Activated CD4-positive, alpha-beta T cell treated with anti-CD3 and anti-CD28 coated beads, Interleukin-2, amount 50 U/mL, for 1 hour (primary cell): ENCODE data around the gene C11orf68.

ENCODE experiments used
- DNase-seq: peaks from one replicate; pipeline ENCODE4 v3.0.0-alpha.2; 2020

C11orf68 gene

DNA sequence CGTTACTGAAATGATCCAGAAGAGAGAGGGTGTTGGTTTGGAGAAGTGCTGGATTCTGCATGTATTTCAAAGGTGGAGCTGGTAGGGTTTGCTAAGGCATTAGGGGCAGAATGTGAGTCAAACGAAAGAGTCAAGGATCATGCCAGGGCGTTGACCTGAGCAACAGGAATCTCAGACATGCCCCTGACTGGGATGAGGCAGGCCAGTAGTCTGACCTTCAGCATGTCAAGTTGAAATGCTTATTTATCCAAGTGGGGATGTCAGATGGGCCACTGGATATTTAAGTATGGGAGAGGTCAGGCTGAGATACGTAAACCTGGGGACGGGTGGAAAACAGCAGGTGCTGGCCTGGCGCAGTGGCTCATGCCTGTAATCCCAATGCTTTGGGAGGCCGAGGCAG, 23.7 kb upstream of the C11orf68 start:
- DNase-seq: no peak

- DNase-seq: no peak
These were observed 23.0 kb upstream of the C11orf68 start for GRCh38 chr11:65941720-65942310.

DNA sequence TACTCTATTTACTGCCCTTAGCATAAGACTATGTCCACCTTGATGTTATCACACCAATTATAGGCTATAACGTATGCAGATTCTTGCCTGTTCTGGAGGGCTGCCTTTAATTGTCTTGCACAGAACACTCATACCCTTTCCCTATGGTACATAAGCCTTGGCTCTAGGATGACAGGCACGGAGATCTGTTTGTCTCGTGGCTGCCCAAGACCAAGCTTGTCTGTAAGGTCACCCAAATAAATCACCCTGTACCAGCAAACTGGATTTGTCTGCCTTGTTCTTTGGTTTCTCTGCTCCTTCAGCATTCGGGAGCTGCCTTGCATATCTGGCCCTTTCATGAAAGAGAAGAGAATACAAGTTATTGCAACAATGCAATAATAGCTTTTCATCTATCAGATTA, 18.9 kb upstream of the C11orf68 start:
- no peak for DNase-seq

DNA sequence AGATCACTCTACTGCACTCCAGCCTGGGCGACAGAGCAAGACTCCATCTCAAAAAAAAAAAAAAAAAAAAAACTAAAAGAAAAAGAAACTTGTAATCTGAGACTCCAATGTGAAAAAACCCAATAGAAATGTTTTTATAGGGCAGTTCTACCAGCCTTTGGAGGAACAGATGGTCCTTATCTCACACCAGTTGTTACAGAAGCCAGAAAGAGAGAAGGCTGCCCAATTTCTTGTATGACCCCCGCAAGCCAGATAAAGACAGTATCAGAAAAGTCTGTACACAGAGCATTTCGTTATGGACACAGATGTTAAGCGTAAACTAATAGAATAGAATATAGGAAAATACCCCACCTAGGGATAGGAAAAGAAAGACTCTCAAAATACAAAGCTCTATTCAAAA, 15.2 kb upstream of the C11orf68 start:
- DNase-seq: no peak

- no peak for DNase-seq
These were observed 13.7 kb upstream of the C11orf68 start for GRCh38 chr11:65932558-65932919.

- DNase-seq: no peak
These were observed 13.1 kb upstream of the C11orf68 start for GRCh38 chr11:65931773-65932557.

DNA sequence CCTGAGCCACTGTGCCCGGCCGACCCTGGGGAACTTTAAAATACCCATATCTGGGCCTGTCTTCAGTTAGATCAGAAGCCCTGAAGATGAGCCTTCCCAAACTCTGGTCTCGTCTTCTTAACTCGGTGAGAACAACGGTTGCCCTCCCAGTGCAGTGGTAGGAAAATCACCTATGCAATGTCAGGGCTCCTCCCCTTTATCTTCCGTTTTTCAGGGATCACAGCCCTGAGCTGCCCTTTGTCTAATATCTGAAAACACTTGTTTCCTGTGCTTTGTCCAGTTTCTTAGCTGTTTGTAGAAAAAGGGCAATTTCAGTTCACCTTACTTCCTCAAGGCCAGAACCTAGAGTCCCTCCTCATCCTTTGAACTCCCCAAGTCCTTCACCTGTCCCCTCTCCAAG, 9.8 kb upstream of the C11orf68 start:
- DNase-seq: no peak

DNA sequence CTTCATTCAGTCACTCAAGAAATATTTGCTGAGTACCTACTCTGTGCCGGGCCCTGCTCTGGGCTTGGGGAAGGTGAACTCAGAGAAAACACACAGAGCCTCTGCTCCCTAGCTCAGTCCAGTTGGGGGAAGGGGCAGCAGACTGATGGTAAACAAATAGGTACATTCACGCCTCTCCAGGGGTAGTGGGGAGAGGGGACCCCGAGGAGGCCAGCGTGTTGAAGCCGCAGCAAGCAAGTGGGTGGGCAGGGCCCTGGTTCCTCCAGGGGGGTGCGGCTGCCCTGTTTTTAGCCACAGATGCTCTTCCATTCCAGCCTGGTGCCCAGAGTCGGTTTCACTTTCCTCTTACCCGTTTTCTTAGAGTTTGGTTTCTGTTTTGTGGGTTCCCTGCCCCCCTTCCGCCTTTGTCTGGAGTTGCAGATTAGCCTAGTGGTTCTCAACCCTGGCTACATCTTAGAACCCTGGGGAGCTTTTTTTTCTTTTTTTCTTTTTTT, 9.1 kb upstream of the C11orf68 start:
- DNase-seq: peak; percentile 72

DNA sequence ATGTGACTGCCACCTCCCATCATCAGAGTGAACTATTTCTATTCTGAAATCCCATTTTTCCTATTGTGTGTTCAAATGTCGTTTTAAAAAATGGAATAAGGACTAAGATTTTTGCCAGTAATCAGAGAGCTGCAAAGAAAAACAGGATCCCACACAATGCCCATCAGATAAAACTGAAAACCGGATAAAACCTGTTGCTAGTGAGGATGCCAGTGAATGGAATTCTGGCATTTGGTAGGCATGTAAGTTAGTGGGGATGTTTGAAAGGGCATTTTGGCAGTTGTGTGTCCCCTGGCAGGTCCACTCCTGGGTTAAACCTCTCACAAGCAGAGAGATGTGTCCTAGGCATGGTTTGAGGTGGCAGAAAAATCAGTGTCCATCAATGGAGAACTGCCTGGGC, 6.5 kb upstream of the C11orf68 start:
- DNase-seq: no peak

GRCh38 chr11:65922565-65922964, 3.7 kb upstream of the C11orf68 start:
- DNase-seq: no peak

DNA sequence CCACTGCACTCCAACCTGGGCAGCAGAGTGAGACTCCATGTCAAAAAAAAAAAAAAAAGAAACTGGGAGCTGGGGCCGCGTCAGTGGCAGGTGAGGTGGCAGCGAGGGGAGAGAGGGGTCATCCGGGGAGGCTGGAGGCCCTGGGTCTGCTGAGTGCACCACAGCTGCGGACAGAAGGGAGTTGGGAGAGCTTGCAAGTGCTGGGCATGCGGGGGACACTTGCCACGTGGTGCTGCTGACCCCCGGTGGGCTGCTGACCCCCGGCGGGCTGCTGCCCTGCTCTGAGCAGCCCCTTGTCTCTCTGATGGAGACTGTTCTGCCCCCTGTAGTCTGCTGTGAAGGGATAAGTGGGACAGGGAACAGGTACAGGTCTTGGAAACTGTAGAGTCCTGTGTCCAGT, 3.0 kb upstream of the C11orf68 start:
- DNase-seq: no peak

DNA sequence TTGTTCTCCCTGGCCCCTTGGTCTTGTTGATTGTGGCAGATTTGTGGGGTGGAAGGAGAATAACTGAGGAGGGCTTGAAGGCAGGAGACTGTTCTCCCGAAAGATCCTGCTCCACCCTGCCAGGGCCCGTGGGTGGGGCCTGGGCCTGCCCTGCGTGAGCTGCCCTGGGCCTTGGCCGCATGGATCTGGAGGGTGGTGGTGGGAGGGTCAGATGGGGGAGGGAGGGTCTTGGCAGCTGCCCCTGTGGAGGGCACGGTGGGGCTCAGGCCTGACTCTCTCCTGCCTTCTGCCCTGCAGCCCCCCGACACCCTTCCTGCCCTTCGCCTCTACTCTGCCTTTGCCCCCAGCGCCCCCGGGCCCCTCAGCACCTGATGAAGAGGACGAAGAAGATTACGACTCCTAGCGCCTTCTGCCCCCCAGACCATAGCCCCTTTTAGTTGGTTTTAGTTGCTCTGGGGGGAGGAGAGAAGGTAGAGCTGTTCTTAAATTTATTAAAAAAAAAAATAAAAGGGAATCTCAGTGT, 2.2 kb upstream of the C11orf68 start:
- DNase-seq: no peak

DNA sequence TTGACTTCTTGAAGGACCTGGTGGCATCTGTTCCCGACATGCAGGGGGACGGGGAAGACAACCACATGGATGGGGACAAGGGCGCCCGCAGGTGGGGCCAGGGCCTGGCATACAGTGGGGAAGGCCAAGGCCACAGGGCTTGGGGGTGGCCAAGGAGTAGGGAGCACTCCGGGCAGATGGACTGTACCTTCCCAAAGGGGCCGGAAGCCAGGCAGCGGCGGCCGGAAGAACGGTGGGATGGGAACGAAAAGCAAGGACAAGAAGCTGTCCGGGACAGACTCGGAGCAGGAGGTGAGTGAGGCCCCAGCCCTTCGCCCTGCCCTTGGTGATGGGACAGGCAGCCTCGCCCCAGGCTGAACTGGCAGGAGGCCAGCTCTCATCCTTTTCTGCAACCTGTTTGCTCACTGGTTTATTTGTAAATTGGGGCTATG, 1.5 kb upstream of the C11orf68 start:
- no peak for DNase-seq

- peak; percentile 48 for DNase-seq
These were observed 910 bp upstream of the C11orf68 start for GRCh38 chr11:65919573-65920371.

DNA sequence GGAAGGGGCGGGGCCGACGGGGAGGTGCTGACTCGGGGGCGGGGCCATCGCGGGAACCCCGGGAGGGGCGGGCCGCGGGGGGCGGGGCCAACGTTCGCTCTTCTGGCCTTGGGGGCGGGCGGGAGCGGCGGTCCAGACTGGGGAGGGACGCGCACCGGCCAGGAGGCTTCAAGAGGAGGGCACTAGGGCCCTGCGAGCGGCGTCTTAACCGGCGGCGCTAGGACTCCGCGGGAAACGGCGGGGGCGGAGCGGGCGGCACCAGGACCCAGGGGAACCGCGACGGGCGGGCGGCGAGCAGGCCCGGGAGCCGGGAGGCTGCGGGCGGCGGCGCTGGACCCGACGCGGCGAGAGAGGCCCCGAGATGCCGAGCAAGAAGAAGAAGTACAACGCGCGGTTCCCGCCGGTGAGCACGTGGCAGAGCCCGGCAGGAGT, 295 bp upstream of the C11orf68 start, which contains the start of gene DRAP1:
Gene DRAP1, plus strand, starts transcription at position 286 of the 432 bp plus-strand sequence. Its CDS starts 76 bp downstream, at position 362.
- DNase-seq: peak; percentile 99

DNA sequence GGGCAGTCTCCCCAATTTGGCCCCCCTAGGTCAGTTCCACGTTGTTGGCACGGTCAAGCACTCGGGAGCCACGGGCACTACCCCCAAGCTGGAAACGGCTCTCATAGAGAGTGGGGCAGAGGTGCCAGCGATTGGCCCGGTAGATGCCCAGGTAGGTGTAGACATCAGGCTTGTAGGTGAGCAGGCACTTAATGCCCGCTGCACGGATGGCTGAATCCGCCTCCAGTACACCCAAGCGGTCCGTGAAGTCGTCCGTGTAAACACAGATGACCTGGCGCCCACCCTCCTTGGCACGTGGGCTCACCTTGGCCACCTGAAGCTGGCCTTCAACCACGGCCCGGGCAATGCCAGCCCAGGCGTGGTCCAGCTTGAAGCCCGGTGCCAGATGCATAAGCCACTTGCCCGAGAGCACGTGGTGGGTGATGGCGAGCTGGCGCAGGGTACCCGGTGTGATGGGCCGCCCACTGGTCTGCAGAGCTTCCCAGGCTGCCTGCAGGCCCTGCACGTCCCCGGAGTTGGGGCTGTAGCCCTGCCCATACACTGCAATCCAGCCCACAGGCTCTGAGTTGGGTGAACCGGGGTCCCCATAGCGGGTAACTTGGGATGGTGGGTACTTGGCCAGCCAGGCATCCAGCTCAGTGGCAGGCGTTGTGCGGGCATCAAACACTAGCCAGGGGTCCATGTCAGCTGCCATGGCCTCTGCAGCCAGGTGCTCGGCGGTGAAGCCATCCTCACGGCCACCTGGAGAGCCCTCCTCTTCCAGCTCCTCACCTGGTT, 1.2 kb downstream of the C11orf68 start:
- DNase-seq: no peak

DNA sequence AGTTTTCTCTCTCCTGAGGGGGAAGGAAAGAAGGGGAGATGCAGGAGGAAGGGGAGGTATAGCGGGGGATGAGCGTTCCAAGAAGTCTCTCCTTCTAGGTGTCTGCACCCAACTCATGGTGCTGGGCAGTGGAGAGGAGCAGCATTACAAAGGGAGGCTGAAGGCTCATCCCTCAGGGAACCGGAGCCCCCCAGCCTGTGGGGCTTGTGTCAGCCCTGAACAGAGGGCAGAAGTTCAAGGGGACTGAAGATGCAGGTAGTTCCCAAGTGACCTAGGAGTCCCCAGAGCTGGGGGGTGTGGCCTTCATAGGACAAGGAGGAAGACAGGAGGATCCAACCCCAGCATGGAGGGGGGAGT, 1.8 kb downstream of the C11orf68 start:
- DNase-seq: no peak

GRCh38 chr11:65916391-65916790, 2.5 kb downstream of the C11orf68 start:
- DNase-seq: no peak

GRCh38 chr11:65915821-65916251, 3.0 kb downstream of the C11orf68 start:
- no peak for DNase-seq

DNA sequence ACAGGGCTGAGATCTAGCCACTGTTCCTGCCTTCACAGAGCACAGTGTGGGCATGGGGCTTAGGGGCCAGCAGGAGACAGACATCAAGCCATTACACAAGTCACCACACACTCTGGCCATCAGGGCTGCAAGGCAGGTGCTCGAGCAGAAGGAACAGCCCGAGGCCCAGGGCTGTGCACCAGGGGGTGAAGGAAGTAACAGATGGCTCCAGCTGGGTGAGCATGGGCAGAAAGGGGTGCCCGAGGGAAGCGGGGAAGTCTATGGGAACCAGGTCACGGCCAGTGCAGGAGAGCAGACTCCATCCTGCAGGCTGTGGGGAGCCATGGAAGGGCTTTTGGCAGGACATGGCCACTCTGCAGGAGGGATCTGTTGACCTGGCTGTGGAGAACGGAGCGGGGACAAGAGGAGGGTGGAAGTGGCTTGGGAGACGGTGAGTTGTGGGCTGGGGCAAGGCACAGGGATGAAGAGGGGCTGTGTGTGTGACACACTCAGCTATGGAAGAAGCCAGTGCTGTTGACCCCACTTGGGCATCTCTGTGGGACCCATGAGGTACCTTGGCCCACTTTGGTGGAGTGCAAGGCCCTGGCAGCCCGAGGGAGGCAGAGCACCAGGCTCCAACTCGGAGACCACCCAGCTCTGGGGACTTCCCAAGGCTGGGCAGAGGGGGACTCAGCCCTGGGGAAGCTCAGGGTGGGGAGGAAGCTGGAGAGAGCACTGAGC, 3.6 kb downstream of the C11orf68 start:
- no peak for DNase-seq

DNA sequence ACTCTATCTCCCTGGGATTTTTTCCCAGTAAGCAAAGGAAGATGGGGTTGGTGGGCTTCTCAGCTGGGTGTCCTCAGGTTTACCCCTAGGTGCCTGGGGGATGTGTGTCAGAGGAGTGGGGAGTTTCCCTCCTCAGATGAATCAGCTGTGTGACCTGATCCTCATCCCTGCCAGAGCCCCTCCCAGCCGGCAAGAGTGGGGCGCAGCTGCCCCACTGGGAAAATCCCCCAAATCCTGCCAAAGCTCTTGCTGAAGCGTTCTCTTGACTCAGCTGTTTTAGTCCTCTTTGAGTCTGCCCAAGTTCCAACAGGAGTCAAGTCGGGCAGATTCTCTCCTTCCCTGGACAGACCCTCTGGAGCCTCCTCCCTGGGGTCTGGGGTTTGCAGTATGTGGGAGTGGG, 6.0 kb downstream of the C11orf68 start:
- DNase-seq: no peak
